CD4-positive, alpha-beta T cell treated with Interleukin-1 beta for 1 hour (primary cell): ENCODE results near the gene SIRT2.
A peak's percentile ranks its signal among the peaks of the same experiment; 100 is the strongest.
"Not testable (repeated sequence)": the region's sequence is repeated elsewhere in the genome, so short reads cannot be mapped to it uniquely, and the experiment has no call there.

Experiments
- DNase-seq, 2 donors: peaks; one replicate each; pipeline ENCODE4 v3.0.0-alpha.2; 2020 to 2022

SIRT2 gene

DNA sequence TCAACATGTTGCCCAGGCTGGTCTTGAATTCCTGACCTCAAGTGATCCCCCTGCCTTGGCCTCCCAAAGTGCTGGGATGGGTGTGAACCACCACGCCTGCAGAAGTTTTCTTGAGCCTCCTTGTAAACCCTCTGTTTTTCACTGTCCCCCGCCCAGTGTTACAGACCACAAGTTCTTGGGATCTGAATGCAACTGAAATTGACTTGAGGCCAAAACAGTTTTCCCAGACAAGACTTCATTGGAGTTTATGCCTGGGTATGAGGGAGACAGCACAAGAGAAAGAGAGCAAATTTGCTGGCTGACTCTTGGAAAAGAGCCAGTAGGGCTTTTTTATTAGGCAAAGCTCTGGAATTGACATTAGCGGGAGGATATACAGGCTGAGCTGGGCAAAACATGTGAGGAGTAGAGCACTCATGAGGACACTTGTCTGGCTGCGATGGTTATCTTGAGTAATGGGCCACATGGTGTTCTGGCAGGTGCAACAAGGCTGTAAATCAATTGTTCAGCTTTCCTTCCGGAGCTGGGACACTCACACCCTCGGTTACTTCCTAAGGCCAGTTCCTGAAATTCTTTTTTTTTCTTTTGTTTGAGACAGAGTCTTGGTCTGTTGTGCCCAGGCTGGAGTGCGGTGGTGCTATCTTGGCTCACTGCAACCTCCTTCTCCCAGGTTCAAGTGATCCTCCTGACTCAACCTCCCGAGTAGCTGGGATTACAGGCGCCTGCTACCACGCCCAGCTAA is 36.9 kb downstream of the SIRT2 start:
- no peak for DNase-seq

DNA sequence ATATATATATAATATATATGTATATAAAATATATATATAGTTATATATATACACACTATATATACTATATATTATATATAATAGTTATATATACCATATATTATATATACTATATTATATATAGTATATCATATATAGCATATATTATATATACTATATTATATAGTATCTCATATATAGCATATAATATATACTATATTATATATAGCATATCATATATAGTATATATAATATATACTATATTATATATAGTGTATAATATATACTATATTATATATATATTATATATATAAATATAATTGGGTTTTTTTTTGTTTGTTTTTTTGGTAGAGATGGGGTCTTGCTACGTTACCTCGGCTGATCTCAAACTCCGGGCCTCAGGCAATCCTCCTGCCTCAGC is 38.0 kb downstream of the SIRT2 start:
- DNase-seq = no peak

DNA sequence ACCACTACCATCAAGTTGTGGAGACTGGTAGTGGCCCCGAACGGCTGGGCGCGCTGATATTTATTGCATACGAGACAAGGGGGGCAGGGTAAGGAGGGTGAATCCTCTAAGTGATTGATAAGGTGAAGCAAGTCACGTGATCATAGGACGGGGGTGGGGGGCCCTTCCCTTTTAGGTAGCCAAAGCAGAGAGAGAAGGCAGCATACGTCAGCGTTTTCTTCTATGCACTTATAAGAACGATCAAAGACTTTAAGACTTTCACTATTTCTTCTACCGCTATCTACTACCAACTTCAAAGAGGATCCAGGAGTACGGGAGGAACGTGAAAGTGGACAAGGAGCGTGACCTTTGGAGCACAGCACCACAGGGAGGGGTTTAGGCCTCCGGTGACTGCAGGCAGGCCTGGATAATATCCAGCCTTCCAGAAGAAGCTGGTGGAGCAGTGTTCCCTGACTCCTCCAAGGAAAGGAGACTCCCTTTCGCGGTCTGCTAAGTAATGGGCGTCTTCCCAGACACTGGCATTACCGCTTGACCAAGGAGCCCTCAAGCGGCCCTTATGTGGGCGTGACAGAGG is 39.7 kb downstream of the SIRT2 start:
- not testable (repeated sequence) for DNase-seq

DNA sequence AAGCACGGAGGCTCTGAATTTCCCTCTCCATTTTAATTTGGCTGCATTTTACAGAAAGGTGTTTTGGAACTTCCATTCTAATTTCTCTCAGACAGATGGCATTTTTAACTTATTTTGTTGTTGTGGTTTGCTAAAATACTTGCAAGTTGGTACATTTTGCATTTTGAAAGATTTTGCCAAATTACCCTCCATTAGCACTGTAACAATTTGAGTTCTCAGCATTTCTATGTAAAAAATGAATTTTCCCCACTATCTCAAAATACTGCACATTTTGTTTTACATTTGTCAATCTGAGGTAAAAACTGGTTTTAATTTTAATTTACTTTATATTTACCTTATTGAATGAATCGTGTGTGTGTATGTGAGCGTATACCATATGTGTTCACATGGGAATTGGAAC is 42.6 kb downstream of the SIRT2 start:
- no peak for DNase-seq

DNA sequence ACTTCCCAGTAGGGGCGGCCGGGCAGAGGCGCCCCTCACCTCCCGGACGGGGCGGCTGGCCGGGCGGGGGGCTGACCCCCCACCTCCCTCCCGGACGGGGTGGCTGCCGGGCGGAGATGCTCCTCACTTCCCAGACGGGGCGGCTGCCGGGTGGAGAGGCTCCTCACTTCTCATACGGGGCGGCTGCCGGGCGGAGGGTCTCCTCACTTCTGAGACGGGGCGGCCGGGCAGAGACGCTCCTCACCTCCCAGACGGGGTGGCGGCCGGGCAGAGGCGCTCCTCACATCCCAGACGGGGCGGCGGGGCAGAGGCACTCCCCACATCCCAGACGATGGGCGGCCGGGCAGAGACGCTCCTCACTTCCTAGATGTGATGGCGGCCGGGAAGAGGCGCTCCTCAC is 43.7 kb downstream of the SIRT2 start:
- DNase-seq = not testable (repeated sequence)

DNA sequence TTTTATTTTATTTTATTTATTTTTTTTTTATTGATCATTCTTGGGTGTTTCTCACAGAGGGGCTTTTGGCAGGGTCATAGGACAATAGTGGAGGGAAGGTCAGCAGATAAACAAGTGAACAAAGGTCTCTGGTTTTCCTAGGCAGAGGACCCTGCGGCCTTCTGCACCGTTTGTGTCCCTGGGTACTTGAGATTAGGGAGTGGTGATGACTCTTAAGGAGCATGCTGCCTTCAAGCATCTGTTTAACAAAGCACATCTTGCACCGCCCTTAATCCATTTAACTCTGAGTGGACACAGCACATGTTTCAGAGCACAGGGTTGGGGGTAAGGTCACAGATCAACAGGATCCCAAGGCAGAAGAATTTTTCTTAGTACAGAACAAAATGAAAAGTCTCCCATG is 44.5 kb downstream of the SIRT2 start:
- not testable (repeated sequence) for DNase-seq

DNA sequence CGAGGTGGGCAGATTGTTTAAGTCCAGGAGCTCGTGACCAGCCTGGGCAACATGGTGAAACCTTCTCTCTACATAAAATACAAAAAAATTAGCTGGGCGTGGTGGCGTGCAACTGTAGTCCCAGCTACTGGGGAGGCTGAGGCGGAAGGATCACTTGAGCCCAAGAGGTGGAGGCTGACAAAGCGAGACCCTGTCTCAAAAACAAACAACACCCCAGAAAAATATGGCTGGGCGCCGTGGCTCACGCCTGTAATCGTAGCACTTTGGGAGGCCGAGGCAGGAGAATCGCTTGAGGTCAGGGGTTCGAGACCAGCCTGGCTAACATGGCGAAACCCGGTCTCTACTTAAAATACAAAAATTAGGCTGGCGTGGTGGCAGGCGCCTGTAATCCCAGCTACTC is 46.2 kb downstream of the SIRT2 start:
- DNase-seq = no peak

DNA sequence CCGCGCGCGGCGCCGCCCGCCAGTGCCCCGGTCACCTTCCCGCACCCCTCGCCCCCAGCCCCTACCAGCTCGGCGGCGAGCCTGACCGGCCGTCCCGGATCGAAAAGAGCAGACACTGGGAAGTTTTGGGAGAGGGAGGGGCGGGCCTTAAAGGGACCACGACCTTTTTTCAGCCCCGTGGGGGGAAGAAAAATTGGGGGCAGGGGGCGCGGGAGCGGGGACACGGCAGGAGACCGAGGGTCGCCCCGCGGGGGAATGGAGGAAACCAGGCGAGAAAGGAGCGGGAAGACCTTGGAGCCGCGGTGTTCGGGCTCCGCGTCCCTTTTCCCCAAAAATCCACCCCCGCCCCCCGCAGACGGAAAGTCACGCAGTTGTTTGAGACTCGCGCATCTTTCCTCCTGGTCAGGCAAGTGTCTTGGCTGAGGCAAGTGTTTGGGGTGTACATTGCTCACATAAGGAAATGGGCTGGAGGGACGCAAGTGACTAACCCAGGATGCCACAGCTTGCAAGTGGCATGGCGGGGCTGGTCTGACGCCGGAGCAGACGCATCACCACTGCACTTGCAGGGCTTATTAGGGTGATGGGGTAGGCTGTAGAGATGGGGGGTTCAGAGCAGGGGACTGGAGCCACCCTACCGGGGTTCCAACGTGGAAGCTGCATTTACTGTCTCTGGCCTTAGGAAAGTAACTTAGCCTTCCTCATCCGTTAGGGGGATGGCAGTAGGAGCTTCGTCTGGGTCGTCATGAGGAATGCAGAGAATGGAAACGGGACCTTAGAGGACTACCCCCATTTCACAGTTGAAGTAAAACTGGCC is 47.0 kb downstream of the SIRT2 start:
- peak; percentile 68 to 76 for DNase-seq

DNA sequence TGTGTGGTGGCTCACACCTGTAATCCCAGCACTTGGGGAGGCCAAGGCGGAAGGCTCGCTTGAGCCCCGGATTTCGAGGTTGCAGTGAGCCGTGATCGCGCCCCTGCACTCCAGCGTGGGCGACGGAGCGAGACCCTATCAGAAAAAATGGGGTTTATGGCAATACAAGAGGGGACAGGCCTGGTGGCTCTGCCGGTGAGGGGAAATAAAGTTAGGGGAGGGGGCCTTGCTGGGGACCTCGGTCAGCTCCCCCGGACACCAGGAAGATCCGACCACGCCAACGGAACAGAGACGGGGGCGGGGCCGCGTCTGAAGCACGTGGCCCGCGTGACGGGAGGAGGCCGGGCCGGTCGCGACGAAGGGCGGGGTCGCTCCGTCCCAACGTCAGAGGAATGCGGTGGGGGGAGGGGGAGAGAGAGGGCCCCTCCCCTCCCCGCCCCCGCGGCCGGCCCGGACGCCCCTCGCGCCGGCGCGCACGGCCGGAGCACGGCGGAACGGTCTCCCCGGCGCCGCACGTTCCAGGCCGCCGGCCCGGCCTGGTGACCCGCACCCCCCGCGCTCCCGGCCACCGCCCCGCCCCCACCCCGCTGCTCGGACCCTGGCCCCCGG is 47.7 kb downstream of the SIRT2 start:
- peak; percentile 91 to 92 for DNase-seq

DNA sequence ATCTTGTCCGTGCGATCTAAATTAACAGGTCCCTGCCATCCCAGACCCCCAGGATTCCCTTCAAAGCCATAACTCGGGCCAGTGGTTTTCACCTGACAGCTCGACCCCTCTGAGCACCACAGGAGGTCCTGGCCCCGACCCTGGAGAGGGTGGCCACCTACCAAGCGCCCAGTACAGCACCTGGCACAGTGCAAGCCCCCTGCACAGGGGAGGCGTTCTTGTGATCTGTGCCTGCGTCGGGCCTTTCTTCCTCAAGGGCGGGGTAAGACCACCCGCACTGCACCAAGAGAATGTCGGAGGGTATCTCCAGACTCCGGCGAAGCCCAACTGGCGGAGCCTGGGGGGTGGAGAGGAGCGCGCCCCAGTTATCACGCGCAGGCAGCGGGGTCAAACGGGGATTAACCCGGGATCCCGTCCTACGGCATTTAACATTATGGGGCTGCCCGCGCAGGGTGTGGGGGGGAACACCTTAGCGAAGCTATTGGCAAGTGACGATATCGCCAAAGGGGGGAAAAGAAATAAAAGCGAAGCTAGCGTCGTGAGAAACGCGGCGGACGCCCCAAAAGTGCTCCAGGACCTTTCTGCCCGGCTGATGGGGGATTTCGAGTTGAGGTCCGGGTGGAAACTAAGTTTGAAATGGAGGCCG is 48.3 kb downstream of the SIRT2 start:
- DNase-seq = peak; percentile 51 to 54

DNA sequence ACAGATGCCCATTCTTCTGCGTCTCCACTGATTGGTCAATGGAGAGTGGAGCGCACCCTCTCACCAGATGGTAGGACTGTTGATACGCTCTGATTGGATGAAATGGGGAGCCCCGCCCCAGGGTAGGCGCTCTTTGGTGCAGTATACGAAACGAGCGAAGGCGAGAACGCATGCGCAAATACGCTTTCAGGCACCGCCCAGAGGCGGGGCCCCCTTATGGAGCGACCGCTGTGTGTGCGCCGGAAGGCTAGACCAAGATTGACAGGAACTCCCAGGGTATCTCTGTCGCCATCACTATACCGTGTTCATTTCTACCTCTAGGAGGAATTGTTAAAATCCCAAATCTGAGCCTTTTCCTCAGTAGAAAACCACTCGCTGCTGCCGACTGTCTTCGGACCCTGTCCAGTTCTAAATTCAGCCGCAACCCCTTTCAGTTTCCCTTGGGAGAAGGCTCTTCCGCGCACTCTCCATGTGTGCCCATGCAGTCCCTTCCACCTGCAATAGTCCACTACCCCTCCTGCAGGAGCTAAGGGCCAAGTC is 48.9 kb downstream of the SIRT2 start:
- no peak for DNase-seq

DNA sequence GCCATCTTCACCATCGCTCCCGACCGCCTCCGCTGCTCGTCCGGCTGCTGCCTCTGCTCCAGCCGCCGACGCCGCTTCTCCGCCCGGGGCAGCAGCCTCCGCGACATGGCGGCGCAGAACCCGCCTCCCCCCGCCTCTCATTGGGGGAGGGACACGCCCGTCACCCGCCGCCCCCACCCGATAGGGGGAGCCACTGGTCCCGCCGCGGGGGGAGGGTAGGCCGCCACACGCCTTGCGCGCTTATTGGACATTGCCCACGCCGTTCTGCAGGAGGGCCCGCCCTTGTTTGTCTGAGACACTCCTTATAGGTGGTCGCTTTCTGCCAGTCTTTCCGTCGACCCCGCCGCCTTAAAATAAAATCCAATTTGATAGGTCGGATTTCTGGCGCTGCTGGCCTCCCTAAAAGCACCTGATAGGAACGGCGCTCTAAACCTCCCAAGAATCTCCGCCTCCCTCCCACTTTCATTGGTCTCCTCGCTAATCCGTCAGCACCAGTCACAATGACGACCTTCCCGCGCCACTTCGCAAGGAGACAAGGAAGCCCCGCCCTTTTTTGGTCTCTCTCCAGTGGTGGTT is 49.5 kb downstream of the SIRT2 start, which contains the start of gene HNRNPL:
Gene HNRNPL (minus strand): TSS at position 127 of the 576 bp plus-strand sequence. CDS start 20 bp downstream, at position 107.
- DNase-seq = peak; percentile 100

DNA sequence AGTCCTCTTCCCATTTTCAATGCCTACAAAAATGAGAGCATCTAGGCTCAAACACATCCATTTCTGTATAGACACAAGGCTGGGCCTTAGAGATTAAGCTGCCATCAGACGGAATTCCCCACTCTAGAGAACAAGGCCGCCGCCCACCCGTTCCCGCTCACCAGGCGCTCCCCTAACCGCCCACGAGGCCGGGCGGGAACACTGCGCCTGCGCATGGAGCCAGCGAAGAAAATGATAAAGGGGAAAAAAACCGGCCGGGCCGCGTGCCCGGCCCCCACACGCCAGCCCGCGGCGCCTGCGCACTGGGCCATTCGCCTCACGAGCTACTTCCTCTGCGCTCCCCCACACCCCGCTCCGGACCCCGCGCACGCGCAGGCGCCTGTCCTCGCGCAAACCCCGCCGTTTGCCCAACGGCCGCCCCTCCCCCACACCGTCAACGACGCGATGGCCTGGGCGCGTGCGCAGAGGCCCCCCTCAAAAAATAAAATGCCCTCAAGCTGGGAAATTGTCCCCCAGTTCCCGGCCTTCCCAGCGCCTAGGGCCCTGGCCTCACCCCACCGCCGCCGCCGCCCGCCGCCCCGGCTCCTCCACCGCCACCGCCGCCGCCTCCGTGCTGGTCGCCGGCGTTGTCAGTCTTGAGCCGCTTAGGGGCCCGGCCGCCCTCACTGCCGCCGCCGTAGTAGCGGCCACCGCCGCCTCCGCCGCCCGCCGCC is 50.1 kb downstream of the SIRT2 start:
- DNase-seq = peak; percentile 97 to 98

DNA sequence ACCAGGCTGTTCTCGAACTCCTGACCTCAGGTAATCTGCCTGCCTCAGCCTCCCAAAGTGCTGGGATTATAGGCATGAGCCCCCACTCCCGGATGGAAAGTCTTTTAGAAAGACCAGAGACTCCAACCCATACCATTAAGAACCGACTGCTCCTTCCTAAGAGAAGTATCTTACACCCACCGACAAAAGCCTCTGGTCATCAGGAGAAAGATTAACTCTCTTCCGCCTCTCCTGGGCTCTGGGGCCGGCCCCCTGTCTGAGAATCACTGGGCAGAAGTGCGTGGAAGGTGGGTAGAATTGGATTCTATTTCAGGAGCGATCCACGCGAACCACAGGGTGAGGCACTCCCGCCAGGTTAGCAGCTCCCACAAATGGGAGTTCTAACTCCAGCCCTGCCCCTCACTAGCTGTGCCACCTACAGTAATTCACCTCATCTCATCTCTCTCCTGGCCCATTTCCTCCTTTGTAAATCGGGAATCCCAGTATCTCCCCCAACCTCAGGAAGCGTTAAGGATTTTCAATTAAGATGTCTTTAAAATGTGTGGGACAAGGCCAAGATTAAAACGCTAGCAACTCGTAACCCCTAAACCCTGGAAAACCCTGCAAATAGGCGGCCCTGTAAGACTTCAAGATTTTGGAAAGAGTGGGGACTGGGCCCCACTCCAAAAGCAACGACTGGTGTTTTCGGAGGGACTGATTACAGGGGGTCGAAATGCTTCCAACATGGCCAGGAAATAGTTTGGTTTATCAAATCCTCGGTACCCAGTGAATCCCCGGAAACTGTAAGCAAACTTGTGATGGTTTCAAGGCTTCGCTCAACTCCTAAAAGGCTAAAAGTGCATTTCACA is 50.9 kb downstream of the SIRT2 start:
- no peak for DNase-seq

DNA sequence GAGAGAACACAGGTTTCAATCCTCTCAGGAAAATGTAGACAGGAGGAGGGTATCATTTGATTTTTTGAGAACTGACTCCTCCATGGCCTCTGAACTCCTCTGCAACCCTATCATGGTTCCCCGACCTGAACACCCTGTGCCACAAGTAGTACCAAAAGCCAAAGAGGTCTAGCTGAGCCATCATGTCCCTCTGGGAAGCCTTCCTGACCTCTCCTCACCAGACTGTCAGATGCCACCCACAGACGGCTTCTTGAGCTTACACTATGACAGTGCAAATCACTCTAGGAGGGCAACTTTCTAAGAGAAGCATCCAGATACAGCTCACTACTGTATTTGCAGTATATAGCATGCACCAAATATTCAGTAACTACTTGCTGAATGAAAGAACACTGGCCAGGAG is 53.3 kb downstream of the SIRT2 start:
- DNase-seq = no peak

DNA sequence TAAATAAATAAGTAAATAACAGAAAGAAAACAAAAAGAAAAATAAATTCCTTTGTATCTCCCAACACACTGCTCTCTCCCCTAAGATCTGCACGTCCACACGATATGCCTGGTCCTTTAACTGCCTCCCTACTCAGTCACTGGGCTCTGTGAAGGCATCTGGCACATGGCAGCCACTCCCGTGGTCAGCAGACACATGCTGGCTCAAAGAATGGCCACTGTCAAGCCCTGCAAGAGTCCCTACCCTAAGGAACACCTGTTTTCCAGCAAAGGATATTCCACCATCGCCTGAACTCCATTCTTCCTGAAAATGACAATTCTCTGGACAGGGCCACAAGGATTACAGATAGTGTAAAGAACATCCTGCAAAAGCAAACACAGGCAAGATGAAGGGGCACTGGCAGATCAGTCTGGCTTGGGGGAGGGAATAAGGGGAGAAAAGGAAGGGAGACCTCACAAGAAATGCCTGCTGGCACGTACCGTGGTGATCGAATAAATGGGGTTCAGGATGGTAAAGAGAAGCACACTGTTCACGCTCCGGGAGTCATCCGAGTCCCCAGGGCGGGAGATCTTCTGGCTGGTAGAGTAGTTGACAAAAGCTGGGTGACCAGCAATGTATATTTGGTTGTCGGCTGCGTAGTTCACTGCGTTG is 53.9 kb downstream of the SIRT2 start:
- no peak for DNase-seq

DNA sequence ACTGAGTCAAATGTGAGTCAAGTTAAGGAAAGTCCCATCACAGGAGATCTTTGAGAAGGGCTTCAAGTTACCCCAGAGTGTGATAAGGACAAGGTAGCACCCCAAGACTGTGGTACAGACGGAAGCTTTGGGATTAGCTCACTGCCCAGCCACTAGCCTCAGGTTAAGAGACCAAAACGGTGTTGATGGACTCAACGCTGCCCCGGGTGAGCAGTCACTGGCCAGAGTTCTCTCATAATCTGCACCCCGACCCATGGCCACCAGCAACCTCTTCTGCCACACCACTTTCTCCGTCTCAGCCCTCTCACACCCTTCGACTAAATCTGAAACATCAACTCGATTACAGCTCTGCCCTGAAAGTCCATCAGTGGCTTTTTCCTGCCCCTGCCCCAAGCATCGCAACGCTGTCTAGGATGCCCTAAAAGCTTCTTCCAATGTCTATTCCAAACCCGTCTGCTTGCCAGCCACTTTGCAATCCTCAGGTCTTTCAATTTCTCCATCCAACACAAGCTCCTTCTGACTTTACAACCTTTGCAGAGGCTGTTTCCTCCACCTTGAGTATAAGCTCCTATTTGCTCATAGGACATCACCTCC is 55.2 kb downstream of the SIRT2 start:
- no peak for DNase-seq

DNA sequence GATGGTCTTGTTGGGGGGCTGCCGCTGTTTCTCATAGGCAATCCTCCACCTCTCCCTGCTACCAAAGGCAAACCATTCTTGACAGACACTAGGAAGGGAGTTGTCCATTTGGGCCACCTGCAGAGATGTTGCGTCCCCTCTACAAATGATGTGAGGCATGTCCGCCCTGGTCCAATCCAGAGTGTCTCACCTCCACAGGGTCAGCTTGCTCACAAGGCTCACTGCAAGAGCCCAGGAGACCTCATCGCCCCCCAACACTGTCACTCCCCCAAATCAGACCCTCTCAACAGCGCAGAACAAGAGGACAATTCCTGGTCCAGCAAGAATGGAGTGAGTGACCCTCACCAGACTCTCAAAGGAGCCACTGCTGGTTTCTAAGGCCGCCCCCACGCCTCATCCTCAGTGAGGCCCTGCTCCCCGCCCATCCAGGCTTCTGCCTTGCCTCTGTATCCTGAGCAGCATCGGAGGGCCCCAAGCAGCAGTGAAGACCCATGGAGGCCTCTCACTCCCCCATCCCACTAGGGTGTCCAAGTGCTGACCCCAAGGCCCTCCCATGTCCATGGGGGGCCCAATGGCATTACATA is 56.2 kb downstream of the SIRT2 start:
- no peak for DNase-seq
